HepG2 (cell line): ENCODE data around the gene SOCS1. TPM values are rescaled to one million over a fixed set of nuclear protein-coding genes. Genes with fewer than 3 reads are reported as not detected.
A peak's percentile ranks its signal among the peaks of the same experiment; 100 is the strongest.

Experiments used
- AGO2 ChIP-seq: fragments of 200-400 bp; formaldehyde crosslinking; optimal IDR thresholded peaks from 2 replicates; pipeline ENCODE3; 2017; ENCODE audit warnings: mild to moderate bottlenecking, low read depth, low read length, moderate library complexity
- CSRNP1 ChIP-seq: sonication (generic); formaldehyde crosslinking; IDR thresholded peaks from 2 replicates; pipeline ENCODE4 v1.8.1; 2023; ENCODE audit warnings: mild to moderate bottlenecking, missing genetic modification reagents
- GABPA ChIP-seq, 2 experiments: IDR thresholded peaks; 2 replicates each; pipeline ENCODE4 v1.6.1; 2011 to 2016; ENCODE audit warnings: low read depth in 2 of 2, low read length in 1 of 2, missing biosample characterization in 1 of 2, missing genetic modification characterization in 1 of 2
- HNF1B ChIP-seq: sonication (generic); formaldehyde crosslinking; IDR thresholded peaks from 2 replicates; pipeline ENCODE4 v1.5.1; 2020; ENCODE audit warnings: mild to moderate bottlenecking, moderate library complexity, missing genetic modification reagents
- NR0B2 ChIP-seq: sonication (generic); formaldehyde crosslinking; IDR thresholded peaks from 2 replicates; pipeline ENCODE4 v1.4.0; 2020; ENCODE audit warnings: mild to moderate bottlenecking, missing genetic modification reagents
- NRL ChIP-seq: sonication (generic); formaldehyde crosslinking; IDR thresholded peaks from 2 replicates; pipeline ENCODE4 v1.5.0; 2020; ENCODE audit warnings: missing genetic modification reagents, mild to moderate bottlenecking, moderate library complexity, borderline replicate concordance
- POLR2A ChIP-seq, 2 experiments: IDR thresholded peaks; 2 replicates each; pipeline ENCODE4 v1.6.1; 2011; ENCODE audit warnings: low read depth in 2 of 2, low read length in 2 of 2, mild to moderate bottlenecking in 1 of 2, moderate library complexity in 1 of 2; ENCODE audit not compliant: insufficient read depth in 1 of 2
- RBM22 ChIP-seq: fragments of 200-400 bp; formaldehyde crosslinking; optimal IDR thresholded peaks from 2 replicates; pipeline ENCODE3; 2017; ENCODE audit warnings: mild to moderate bottlenecking, low read length, moderate library complexity
- SRSF1 ChIP-seq: fragments of 200-400 bp; formaldehyde crosslinking; optimal IDR thresholded peaks from 2 replicates; pipeline ENCODE3; 2017; ENCODE audit warnings: mild to moderate bottlenecking, low read depth, low read length, moderate library complexity
- SRY ChIP-seq: sonication (generic); formaldehyde crosslinking; IDR thresholded peaks from 2 replicates; pipeline ENCODE4 v1.8.0; 2022; ENCODE audit warnings: mild to moderate bottlenecking, missing genetic modification reagents
- SSRP1 ChIP-seq: IDR thresholded peaks from 2 replicates; pipeline ENCODE4 v1.6.1; 2016; ENCODE audit warnings: control low read depth
- SUZ12 ChIP-seq: fragments of 150-350 bp; IDR thresholded peaks from 2 replicates; pipeline ENCODE4 v1.6.1; 2014; ENCODE audit warnings: low read depth, low read length
- TBL1XR1 ChIP-seq: fragments of 150-350 bp; IDR thresholded peaks from 2 replicates; pipeline ENCODE4 v1.6.1; 2014; ENCODE audit warnings: borderline replicate concordance, low read length; ENCODE audit not compliant: partially characterized antibody
- TERF1 ChIP-seq: sonication (generic); formaldehyde crosslinking; IDR thresholded peaks from 2 replicates; pipeline ENCODE4 v1.8.0; 2022; ENCODE audit warnings: mild to moderate bottlenecking, missing genetic modification reagents, moderate library complexity
- XBP1 ChIP-seq: sonication (generic); formaldehyde crosslinking; IDR thresholded peaks from 2 replicates; pipeline ENCODE4 v1.5.0; 2020; ENCODE audit warnings: missing genetic modification reagents
- ZBTB38 ChIP-seq: sonication (generic); formaldehyde crosslinking; IDR thresholded peaks from 2 replicates; pipeline ENCODE4 v1.5.1; 2020; ENCODE audit warnings: mild to moderate bottlenecking, missing genetic modification reagents
- ZFP90 ChIP-seq: sonication (generic); formaldehyde crosslinking; IDR thresholded peaks from 2 replicates; pipeline ENCODE4 v1.8.0; 2022; ENCODE audit warnings: missing genetic modification reagents, mild to moderate bottlenecking, inconsistent platforms, borderline replicate concordance
- ZFX ChIP-seq: sonication (generic); formaldehyde crosslinking; IDR thresholded peaks from 2 replicates; pipeline ENCODE4 v1.4.0; 2020; ENCODE audit warnings: mild to moderate bottlenecking, low read depth, missing genetic modification reagents, moderate library complexity
- ZNF543 ChIP-seq: sonication (generic); formaldehyde crosslinking; IDR thresholded peaks from 2 replicates; pipeline ENCODE4 v1.4.0; 2020; ENCODE audit warnings: mild to moderate bottlenecking, missing genetic modification reagents
- ZNF614 ChIP-seq: IDR thresholded peaks from 2 replicates; pipeline ENCODE4 v1.6.1; 2018; ENCODE audit warnings: missing biosample characterization, missing genetic modification reagents, inconsistent platforms, borderline replicate concordance
- polyA plus RNA-seq, 8 experiments: library from polyadenylated mRNA; depleted of rRNA in 3 of 8; stranded (reverse) in 7 of 8; unstranded in 1 of 8; fragments of >200 nt; fragmentation: Illumina TruSeq in 4 of 8; extraction: Trizol in 4 of 8; gene quantifications; 2 replicates each; pipeline versions ENCODE4 v1.2.1 to v1.2.3, GENCODE V29; 2011 to 2016; ENCODE audit warnings: low read depth in 4 of 8, missing spikeins in 1 of 8, mixed read lengths in 1 of 8; ENCODE audit not compliant: insufficient read depth in 1 of 8
- total RNA-seq, 5 experiments: library from RNA; depleted of rRNA; stranded (reverse); fragments of >200 nt; fragmentation: Illumina TruSeq; extraction: Trizol; gene quantifications; 2 replicates each; pipeline ENCODE4 v1.2.3, GENCODE V29; 2016; ENCODE audit warnings: low read depth in 1 of 5

Gene SOCS1
- total and polyA plus RNA-seq, 2 of the 13 experiments (the other 11 are each of a cell fraction or from before 2014, with no cell fraction given), result 5.3 to 6.3 TPM

- TF ChIP-seq SRY (CRISPR knock-in tag) (peak; percentile 85; the same call in 1 of the 2 replicates), XBP1 (no peak), NRL (CRISPR knock-in tag) (peak; percentile 69; the same call in 1 of the 2 replicates), ZNF614 (CRISPR knock-in tag) (0 out of 2 replicates have a peak, but pooled peaks have one; percentile 6), ZBTB38 (peak; percentile 22; the same call in 1 of the 2 replicates), GABPA (IDR thresholded peaks at IDR 0.05; ENCODE audit: low read depth, low read length) (no peak), GABPA (CRISPR knock-in tag; IDR thresholded peaks at IDR 0.05; ENCODE audit: low read depth) (no peak), AGO2 (peak; percentile 64), RBM22 (peak; percentile 91), ZFP90 (CRISPR knock-in tag) (no peak), ZNF543 (CRISPR knock-in tag) (no peak), SUZ12 (no peak), HNF1B (peak; percentile 57; the same call in 1 of the 2 replicates), SRSF1 (no peak), TERF1 (CRISPR knock-in tag) (no peak), TBL1XR1 (no peak), CSRNP1 (CRISPR knock-in tag) (no peak), SSRP1 (CRISPR knock-in tag) (peak; percentile 14; the same call in 1 of the 2 replicates), NR0B2 (CRISPR knock-in tag) (peak; percentile 37; the same call in 1 of the 2 replicates), ZFX (CRISPR knock-in tag) (peak; percentile 4; the same call in 1 of the 2 replicates), POLR2A (IDR thresholded peaks at IDR 0.05; ENCODE audit: insufficient read depth in 1 of 2, low read depth in 2 of 2, low read length in 2 of 2) (peak in 1 of 2 experiments; percentile 33; a peak in 1 of 4 replicates)
Observed at GRCh38 chr16:11253009-11253994, 2.7 kb downstream of the SOCS1 start (continued).
